ENCODE measurements around the gene ADCY6. TPM values are rescaled to one million over a fixed set of nuclear protein-coding genes. Genes with fewer than 3 reads are reported as not detected.
A peak's percentile ranks its signal among the peaks of the same experiment; 100 is the strongest.

The ADCY6 gene
- polyA plus RNA-seq, 1 donor (not counting 4 experiments of a cell fraction or from before 2014, with no cell fraction given): 13.2 TPM

DNA sequence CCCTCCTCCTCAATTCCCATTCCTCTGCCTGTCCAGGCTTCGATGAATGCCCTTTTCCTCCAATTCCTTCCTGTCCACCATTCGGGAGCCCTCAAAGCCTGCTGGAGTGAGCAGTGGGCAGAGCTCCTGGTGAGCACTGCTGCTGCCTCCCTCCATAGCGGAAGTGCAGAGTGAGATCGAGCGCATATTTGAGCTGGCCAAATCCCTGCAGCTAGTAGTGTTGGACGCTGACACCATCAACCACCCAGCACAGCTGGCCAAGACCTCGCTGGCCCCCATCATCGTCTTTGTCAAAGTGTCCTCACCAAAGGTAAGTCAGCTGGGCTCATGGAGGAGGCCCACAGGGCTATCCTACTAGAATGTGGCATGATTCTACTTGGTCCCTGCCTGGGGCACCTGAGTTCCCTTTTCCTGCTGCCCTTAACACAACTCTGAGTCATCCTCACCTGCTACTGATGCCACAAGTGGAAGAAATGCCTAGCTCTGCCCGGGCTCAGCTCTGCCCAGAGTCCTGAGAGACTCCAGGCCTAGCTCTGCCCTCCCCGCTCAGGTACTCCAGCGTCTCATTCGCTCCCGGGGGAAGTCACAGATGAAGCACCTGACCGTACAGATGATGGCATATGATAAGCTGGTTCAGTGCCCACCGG, 37.4 kb upstream of the ADCY6 start:
- Histone ChIP-seq H4K20me1 (ENCODE audit: control insufficient read depth, extremely low read depth, insufficient read depth, low read length) (peaks cover 7% of the 10 kb centered on the region), H2AFZ (ENCODE audit: control insufficient read depth, low read length) (no peak overlapping the region), H3K27me3 (ENCODE audit: control insufficient read depth, extremely low read depth, insufficient read depth, low read length) (no peaks in the 10 kb centered on the region), H3K4me3 (ENCODE audit: control insufficient read depth in 2 of 3, extremely low read depth in 1 of 3, insufficient read depth in 2 of 3, low read depth in 1 of 3, low read length in 3 of 3) (no peak overlapping the region), H3K9me1 (ENCODE audit: control insufficient read depth, extremely low read depth, insufficient read depth, low read length) (peaks cover 2% of the 10 kb centered on the region), H3K79me2 (ENCODE audit: control insufficient read depth, insufficient read depth, low read length) (no peaks in the 10 kb centered on the region), H3K9ac (ENCODE audit: control insufficient read depth, extremely low read depth, insufficient read depth, low read length) (no peak overlapping the region), H3K4me2 (ENCODE audit: control insufficient read depth, extremely low read depth, insufficient read depth, low read depth, low read length) (no peak overlapping the region), H3K36me3 (ENCODE audit: control insufficient read depth in 2 of 2, extremely low read depth in 1 of 2, insufficient read depth in 2 of 2, low read length in 2 of 2) (peaks cover 18 to 31% of the 10 kb centered on the region in 2 experiments), H3K9me3 (ENCODE audit: control insufficient read depth, low read depth, low read length) (no peaks in the 10 kb centered on the region), H3K4me1 (ENCODE audit: control insufficient read depth, extremely low read depth, insufficient read depth, low read length) (peaks cover 5% of the 10 kb centered on the region), H3K27ac (ENCODE audit: control insufficient read depth, insufficient read depth, low read length) (no peak overlapping the region)
- DNase-seq (ENCODE audit: low read depth, low spot score): no peak
- dilution Hi-C loops (cut with MboI; ENCODE audit: extremely low pct_ligation_motif_present, low sequenced_read_pairs): no loop called here
- TF ChIP-seq, protein P1, sequence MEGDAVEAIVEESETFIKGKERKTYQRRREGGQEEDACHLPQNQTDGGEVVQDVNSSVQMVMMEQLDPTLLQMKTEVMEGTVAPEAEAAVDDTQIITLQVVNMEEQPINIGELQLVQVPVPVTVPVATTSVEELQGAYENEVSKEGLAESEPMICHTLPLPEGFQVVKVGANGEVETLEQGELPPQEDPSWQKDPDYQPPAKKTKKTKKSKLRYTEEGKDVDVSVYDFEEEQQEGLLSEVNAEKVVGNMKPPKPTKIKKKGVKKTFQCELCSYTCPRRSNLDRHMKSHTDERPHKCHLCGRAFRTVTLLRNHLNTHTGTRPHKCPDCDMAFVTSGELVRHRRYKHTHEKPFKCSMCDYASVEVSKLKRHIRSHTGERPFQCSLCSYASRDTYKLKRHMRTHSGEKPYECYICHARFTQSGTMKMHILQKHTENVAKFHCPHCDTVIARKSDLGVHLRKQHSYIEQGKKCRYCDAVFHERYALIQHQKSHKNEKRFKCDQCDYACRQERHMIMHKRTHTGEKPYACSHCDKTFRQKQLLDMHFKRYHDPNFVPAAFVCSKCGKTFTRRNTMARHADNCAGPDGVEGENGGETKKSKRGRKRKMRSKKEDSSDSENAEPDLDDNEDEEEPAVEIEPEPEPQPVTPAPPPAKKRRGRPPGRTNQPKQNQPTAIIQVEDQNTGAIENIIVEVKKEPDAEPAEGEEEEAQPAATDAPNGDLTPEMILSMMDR (optimal IDR thresholded peaks at IDR 0.05 in 1 of 3, IDR thresholded peaks at IDR 0.05 in 1 of 3, conservative IDR thresholded peaks at IDR 0.05 in 1 of 3; ENCODE audit: extremely low read depth in 1 of 3, insufficient read depth in 2 of 3, low read length in 3 of 3): no peak
- no peak for TF ChIP-seq EZH2 (IDR thresholded peaks at IDR 0.05; ENCODE audit: low read length)
- peak; percentile 64 for FAIRE-seq

GRCh38 chr12:48824905-48825304, 36.0 kb upstream of the ADCY6 start:
- Histone ChIP-seq H3K9me3 (ENCODE audit: control insufficient read depth, low read depth, low read length) (no peaks in the 10 kb centered on the region), H2AFZ (ENCODE audit: control insufficient read depth, low read length) (no peak overlapping the region), H3K27ac (ENCODE audit: control insufficient read depth, insufficient read depth, low read length) (no peak overlapping the region), H3K79me2 (ENCODE audit: control insufficient read depth, insufficient read depth, low read length) (no peaks in the 10 kb centered on the region), H3K4me3 (ENCODE audit: control insufficient read depth in 2 of 3, extremely low read depth in 1 of 3, insufficient read depth in 2 of 3, low read depth in 1 of 3, low read length in 3 of 3) (no peak overlapping the region), H3K4me2 (ENCODE audit: control insufficient read depth, extremely low read depth, insufficient read depth, low read depth, low read length) (no peak overlapping the region), H3K9me1 (ENCODE audit: control insufficient read depth, extremely low read depth, insufficient read depth, low read length) (peaks cover 2% of the 10 kb centered on the region), H3K9ac (ENCODE audit: control insufficient read depth, extremely low read depth, insufficient read depth, low read length) (no peak overlapping the region), H3K36me3 (ENCODE audit: control insufficient read depth in 2 of 2, extremely low read depth in 1 of 2, insufficient read depth in 2 of 2, low read length in 2 of 2) (peaks cover 13 to 18% of the 10 kb centered on the region in 2 experiments), H3K4me1 (ENCODE audit: control insufficient read depth, extremely low read depth, insufficient read depth, low read length) (peaks cover 5% of the 10 kb centered on the region), H4K20me1 (ENCODE audit: control insufficient read depth, extremely low read depth, insufficient read depth, low read length) (peaks cover 7% of the 10 kb centered on the region), H3K27me3 (ENCODE audit: control insufficient read depth, extremely low read depth, insufficient read depth, low read length) (no peaks in the 10 kb centered on the region)
- FAIRE-seq (no peak), DNase-seq (ENCODE audit: low read depth, low spot score) (no peak)
- dilution Hi-C loops (cut with MboI; ENCODE audit: extremely low pct_ligation_motif_present, low sequenced_read_pairs): no loop called here
- TF ChIP-seq, protein P1 (optimal IDR thresholded peaks at IDR 0.05 in 1 of 3, IDR thresholded peaks at IDR 0.05 in 1 of 3, conservative IDR thresholded peaks at IDR 0.05 in 1 of 3; ENCODE audit: extremely low read depth in 1 of 3, insufficient read depth in 2 of 3, low read length in 3 of 3): no peak
- no peak for TF ChIP-seq EZH2 (IDR thresholded peaks at IDR 0.05; ENCODE audit: low read length)

Measured in keratinocyte (primary cell).